ENCODE results near the gene TSPAN6.
A peak's percentile ranks its signal among the peaks of the same experiment; 100 is the strongest.

The TSPAN6 gene, protein sequence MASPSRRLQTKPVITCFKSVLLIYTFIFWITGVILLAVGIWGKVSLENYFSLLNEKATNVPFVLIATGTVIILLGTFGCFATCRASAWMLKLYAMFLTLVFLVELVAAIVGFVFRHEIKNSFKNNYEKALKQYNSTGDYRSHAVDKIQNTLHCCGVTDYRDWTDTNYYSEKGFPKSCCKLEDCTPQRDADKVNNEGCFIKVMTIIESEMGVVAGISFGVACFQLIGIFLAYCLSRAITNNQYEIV

DNA sequence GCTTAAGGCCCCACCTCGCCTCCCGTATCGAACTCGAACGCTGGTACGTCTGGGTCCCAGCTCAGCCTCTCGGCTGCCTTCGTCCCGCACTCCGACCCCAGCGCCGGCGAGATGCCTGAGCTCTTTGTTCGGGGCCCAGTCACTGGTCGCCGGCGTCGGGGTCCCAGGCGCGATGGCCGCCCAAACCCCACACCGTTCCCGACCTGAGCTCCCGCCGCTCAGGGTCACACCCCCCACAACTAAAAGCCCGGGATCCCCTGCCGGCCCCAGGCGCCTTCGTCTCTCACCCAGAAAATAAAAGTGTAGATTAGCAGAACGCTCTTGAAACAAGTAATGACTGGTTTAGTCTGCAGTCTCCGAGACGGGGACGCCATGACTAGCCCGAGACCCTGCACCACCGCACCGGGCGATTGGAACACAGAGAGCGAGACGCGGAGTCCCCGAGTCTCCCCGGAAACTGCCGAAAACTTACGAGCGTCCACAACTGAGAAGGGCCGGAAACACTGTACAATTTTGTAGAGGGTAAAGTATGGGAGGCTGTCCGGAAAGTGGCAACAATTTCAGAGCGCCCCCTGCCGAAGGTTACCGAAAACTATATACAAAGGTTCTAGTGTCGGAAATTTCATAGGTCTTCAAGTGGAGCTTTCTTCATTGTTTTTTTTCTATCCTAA lies at the start of gene TSPAN6:
TSS of gene TSPAN6 (minus strand) at position 486 of the 671 bp plus-strand sequence. CDS start at position 374, 112 bp downstream.
- peak; percentile 86 for DNase-seq (ENCODE audit: low spot score)

DNA sequence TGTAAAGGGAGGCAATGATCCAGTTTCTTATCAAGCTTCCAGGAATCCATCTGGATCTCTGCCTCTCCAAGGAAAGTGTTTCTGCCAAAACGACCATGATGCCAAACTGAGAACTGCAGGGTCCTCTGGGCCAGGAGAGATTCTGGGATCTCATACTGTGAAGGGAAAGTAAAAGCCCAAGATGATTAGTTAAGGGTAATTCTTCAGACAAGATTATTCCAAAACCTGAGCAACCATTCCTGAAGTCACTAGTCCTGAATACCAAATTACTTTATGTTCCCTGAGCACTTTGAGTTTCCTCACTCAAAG lies 49.3 kb upstream of the TSPAN6 start:
- no peak for DNase-seq (ENCODE audit: low spot score)

DNA sequence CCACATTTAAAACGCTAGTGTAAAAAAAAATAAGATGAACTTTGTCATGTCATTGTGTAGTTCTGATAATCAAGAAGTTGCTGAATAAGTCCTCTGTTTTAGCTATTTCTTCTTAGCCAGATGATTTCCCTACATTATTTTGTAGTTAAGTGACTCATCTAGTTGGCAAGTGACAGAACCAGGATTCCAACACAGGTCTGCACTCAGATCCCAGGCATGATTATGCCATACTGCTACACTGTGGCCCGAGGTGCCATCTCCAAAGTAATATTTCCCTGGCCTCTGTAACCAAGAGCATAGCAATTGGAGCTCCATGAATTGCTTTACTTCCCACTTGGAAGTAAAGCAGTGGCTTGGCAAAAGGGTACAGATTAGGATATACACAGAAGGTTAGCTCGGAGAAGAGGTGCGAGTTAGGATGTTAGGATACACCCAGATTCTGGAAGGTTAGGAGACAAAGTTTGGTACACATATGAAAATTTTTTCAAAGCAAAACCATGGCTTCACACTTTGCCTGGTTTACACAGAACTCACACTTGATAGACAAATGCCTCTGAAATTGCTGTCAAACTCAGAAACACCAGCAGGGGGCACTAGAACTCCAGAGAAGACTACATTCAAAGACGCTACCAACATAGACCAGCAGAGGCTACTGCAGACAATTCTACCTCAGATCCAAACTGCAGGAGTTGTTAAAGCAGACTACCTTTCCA lies 48.8 kb upstream of the TSPAN6 start:
- peak; percentile 74 for DNase-seq (ENCODE audit: low spot score)

DNA sequence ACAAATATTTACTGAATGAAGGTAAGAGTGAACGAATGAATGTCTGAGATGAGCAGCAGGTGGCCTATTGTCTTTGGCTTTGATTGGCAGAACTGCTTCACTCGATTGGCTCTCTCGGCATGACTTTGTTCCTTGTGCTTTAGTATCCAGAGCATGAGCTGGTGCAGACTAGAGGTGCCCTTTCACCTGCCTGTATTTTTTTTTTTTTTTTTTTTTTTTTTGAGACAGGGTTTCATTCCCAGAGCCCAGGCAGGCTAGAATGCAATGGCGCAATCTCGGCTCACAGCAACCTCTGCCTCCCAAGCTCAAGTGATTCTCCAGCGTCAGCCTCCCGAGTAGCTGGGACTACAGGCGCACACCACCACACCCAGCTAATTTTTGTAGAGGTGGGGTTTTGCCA lies 46.3 kb upstream of the TSPAN6 start:
- no peak for DNase-seq (ENCODE audit: low spot score)

DNA sequence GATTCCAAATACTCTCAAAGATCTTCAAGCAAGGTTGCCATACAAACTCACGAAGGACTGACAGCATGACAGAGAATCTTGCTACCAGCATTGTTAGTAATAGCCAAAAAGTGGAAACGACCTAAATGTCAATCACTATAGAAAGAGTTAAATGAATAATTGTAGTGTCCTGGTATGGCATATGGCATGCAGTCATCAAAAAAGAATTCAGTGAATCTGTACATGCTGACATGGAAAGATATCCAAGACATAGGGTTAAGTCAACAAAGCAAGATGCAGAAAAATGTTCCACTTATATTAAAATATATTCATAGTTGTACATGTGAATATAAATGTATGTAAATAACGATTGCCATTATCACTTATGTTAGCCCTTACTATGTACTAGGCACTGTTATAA lies 45.0 kb upstream of the TSPAN6 start:
- no peak for DNase-seq (ENCODE audit: low spot score)

DNA sequence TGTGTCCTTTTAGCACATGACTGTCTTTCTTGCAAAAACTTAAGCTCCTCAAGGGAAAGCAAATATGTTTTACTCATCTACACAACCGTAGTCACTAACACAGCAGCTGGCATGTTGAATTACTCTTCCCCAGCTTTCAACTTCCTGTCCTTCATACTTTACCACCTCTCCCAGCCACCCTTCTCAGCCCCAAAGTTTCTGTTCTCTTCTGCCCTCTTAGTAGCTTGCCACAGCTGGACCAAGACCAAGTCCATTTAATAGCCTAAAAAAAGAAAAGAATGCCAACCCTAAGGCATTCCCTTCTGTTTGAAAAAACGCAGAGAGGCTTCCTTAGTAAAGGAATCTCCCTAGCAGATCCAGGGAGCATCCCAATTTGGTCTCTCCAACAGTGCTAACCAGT lies 44.1 kb upstream of the TSPAN6 start:
- DNase-seq (ENCODE audit: low spot score), result no peak

DNA sequence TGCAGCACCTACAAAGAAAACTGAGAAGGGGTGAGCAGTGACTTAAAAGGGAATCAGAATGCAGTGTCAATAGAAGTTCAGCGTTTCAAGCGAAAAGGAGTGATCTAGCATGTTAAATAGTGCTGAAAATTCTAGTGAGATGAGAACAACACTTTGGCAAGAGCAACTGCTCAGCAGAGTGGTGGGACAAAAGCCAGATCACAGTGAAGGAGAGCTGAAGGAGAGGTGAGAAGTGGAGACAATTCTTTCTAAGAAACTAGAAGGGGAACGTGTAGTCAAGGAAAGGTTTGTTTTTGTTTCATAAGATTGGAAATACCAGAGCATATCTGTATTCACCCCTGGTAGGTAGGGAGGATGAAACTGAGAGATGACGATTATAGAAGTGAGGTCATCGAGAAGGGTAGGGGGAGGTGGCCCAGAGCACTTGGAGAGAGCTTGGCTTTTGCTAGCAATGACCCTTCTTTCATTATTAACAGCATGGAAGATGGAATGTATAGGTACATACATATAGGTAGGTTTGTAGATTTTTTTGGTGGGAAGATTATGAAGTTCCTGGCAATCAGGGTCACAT lies 41.1 kb upstream of the TSPAN6 start:
- DNase-seq (ENCODE audit: low spot score), result no peak

DNA sequence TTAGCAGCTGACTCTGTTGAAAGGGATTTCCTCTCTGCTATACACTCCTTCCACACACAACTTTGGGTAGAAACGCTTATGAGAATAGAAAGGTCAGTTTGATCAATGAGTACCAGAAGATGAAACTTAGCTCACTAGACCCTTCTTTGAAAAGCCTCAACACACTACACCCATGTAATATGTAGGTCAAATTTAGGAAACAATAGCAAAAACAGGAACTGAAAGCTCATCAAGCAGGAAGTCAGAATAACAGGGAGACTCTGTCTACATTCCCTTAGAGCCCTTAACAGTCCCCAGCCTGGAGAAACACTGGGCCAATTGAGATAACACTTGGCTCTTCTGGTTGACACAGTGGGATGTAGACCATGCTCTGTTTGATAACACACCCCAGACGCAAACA lies 38.1 kb upstream of the TSPAN6 start:
- DNase-seq (ENCODE audit: low spot score), result no peak

DNA sequence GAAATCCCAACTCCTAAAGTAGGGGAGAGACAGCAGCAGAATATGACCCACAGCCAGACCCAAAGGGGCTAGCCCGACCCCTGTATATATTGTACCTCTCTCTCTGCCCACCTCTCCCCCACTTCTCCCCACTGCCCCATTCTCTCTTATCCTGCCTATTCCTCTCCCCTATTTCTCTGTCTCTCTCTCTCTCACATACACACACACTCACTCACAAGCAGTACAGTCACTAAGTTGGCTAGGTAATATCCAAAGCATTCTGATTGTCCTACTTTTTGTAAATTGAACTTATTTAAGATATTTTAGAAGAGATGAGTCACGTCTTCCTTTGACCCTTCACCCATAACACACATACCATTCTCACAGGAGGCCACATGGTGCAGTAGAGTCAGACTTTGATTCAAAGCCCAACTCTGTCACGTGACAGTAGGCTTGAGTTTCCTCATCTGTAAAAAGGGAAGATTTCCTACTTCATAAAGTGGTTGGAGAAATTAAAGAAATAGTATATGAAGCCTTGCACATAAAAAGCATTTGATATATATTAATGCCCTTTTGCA lies 36.9 kb upstream of the TSPAN6 start:
- no peak for DNase-seq (ENCODE audit: low spot score)

DNA sequence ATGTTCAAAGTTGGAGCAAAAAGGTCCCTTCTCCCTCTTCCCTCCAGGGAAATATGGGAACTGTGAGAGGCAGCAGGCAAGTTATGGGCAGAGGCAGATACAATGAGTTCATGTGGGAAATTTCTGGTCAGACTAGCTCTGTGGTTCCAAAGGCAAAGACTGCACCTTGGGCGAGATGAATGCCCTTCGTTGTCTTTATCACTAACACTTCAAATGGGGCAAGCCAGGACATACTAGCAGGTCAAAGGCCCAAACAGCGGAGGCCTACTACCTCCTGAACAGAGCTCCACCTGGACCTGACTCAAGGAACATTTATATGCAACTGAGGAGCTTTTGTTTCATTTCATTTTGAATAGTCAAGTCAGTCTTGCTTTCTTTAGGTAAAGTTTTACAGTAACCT lies 36.4 kb upstream of the TSPAN6 start:
- no peak for DNase-seq (ENCODE audit: low spot score)

DNA sequence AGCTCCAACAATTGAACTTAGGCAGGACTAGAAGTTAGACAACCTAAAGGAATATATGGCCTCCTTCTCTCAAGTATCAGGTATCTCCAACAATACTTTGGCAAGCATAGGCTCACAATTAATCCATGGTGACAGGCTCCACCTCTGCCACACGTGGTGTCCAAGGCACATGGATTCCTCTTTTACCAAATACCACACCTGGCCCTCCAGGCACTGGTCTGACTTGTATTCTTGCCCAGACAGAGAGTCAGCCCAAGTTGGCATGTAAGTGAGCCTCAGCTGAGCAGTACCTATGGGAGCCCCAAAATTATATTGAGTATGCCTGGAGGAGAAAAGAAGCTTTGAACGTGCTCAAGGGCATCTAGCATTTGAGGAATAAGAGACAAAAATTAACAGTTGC lies 27.0 kb upstream of the TSPAN6 start:
- DNase-seq (ENCODE audit: low spot score), result no peak

DNA sequence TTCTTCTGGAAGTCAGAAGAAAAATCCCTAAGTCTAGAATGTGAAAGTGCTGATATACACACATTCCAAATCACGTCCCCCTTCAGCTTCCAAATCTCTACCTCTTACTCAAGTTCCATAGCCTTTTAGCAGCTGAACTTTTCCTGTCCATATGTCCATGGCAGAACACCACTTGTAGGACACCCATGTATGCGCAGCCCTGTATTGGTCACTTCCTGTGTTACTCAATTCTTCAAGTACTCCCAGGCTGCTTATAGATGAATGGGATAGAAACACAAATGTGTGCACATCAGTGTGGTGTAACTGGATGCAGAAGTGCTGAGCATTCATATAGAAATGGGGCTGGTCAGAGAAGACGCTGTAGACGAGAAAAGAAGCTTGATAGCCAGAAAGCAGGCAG lies 26.2 kb upstream of the TSPAN6 start:
- DNase-seq (ENCODE audit: low spot score), result no peak

DNA sequence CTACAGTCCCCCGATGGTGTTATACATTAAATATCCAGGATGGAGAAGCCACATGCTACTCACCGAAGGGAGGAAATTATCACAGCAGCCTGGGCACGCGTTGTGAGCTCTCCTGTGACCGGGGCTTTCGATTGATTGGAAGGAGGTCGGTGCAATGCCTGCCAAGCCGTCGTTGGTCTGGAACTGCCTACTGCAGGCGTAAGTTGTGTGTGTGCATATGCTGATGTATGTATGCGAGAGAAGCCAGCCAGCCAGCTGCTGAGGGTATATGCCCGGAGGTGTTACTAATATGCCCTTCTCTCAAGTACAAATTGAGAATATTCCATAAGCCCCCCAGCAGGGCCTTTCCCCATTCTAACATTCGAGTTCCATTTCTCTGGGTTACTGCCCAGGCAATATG lies 25.6 kb upstream of the TSPAN6 start:
- no peak for DNase-seq (ENCODE audit: low spot score)

DNA sequence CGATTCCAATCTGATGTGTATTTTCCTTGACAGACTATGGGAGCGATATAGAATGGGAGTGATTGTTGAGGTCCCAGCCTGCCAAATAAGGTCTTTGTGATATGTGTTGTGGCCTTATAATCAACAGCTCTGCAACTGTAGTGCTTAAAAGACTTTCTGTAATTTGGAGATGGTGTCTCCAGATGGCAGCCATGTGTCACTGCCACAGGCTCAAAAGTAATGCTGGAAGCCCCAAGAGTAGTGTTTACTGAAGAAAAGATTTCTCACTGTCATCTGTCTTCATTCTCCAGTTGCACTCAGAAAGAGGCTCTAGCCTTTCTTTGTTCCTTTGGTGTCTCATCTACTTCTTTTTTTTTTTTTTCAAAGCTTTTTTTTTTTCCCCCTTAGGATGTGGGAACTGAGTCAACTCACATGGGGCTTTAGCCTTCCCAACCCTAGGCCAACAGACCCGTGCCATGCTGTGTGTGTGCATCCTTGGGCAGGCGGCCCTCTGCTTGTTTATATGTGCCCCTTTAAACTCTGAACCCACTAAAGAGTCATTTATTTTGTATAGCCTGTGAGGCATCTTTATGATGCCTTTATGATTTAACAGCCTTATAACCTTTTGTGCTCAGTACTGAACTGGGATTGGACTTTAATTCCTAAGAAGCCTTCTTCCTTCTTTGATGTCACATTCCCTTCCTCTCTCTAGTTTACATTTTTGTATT lies 23.0 kb upstream of the TSPAN6 start:
- DNase-seq (ENCODE audit: low spot score), result no peak

DNA sequence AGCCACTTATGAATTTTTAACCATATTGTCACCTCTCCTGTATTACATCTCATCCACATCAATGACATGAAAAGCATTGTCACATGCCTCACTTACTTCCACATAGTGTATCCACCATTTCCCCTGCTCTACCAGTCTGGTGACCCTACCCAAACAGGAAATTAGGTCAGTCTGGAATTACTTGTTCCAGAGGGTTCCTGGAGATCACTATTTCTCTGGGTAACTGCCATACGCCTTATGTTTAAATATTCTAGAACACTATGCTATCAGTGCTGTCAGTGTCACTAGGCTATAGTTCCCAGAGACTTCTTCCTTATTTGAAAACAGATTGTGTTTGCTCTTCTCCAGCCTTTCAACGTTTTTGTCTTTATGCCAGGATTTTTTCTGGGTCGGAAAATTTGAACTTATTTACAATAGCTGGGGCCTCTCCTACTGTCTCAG lies 22.4 kb upstream of the TSPAN6 start:
- no peak for DNase-seq (ENCODE audit: low spot score)

DNA sequence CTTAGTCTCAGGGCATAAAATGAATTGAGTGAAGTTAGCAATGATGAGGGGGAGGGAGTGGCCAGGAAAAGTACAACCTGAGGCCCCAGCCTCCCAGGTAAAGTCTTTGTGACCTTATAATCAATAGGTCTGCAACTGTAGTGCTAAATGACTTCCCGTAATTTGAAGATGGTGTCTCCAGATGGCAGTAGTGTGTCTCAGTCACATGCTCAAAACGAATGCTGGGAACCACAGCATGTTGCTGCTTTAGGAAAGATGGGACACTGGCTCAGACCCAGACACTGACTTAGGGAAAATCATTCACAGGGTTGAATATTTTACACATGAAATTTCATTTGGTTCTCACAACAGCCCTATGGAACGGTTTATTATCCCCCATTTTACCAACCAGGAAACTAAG lies 17.7 kb upstream of the TSPAN6 start:
- DNase-seq (ENCODE audit: low spot score), result no peak

DNA sequence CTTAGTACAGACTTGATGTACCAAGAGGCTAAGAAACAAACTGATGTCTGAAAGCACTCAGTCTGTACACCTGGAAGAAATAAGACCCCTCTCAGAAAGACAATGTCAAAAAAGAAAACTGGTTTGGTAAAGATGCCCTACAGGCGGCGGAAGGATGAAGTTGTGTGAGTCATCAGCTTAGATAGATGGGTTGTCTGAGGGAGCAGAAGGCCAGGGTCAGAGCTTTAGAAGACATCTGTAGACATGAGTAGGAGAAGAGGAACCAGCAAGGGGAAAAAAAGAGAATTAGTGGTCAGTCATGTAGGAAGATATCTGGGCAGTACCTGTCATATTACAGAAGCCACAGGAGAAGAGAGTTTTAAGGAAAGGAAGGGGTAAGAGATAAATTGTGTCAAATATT lies 15.7 kb upstream of the TSPAN6 start:
- DNase-seq (ENCODE audit: low spot score), result no peak

DNA sequence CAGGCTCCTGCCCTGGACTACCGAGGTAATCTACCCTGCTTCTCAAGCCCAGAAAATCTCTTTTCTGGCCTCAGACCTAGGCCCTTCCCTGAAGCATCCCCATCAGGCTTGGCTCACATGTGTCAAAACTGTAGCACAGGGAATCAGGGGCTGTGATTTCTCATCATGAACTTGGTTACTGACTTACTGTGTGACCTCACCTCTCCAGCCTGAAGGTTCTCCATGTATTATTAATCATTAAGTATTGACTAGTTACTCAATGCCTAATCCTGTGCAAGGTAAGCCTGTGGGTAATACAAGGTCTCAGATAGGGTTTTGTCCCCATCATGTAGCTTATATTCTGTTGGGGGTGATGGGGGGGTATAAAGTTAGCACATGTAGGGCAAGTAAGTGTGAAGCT lies 14.2 kb upstream of the TSPAN6 start:
- no peak for DNase-seq (ENCODE audit: low spot score)

DNA sequence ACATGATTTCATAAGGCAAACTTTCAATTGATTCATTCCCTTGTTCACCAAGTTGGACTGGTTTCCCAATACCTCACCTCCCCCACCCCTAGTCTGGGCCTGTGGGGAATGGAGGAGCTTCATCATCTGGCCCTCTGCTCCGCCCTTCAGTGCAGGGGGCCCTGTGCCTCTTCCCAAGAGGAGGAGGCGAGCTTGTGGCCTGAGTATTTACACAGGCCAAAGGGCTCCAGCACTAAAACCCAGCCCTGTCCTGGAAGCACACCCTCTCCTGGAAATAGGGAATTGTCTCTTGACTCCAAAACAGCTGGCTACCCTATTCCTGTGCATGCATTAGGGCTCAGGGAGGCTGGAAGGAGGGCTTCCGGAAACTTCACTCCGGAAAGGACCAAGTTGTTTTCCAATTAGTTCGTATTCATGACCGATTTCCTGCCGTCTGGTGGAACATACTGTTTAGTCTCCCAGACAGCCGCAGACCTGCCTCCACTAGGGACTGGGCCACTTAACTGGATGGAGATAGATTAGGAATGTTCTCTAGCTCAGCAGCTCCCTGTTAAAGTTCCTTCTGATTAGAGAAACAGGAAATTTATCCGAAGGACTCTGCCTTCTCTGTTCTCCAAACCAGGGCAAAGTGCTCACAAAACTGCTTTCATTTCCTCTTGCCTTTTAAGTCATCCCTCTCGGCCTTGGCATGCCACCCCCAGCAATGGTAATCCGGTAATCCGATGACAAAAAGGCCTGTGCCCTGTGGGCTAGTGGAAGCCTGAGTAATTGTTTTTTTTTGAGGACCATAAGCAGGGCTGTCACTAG lies 13.1 kb upstream of the TSPAN6 start:
- DNase-seq (ENCODE audit: low spot score), result no peak

DNA sequence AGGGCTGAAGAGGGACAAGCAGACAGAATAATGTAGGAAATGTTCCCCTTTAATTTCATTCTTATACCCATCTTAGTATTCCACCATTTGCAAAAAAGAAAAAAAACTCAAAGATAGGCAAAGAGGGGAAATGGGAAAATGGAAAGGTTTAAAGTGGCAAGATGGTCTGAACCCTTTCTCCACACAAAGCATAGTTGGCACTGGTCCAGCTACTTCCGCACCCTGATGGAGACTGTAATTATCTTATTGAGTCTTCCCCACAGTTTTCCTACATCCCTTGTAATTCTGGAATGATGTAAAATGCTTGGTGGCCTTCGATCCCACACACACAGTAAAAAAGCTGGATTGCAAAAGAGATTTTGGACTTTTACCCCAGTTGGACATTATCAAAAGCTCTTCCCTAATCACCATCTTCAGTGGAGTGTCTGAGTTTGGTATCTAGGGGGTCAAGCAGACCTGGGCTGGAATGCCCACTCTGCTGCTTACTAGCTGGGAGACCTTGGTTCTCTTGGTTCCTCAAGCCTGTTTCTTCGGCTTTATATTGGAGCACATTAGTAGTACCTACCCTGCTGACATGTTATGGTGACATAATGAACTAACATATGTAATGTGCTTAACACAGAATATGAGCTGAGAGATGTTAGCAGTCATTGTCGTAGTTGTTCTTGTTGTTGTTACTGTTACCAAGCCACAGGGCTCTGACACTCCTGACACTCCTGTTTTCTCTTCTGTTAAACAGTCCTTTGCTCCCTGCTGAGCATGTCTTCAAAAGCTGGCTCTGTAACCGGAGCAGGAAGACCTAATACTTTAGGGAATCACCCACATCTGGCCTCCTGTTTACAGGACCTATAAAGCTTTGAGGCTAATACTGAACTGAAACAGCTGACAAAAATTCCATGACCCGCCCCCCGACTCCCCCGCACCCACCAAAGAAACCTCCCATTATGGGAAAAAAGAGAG lies 12.1 kb upstream of the TSPAN6 start:
- DNase-seq (ENCODE audit: low spot score), result no peak
